Measurements from ENCODE around the gene RBPMS2. TPM values are rescaled to one million over a fixed set of nuclear protein-coding genes. Genes with fewer than 3 reads are reported as not detected.
A peak's percentile ranks its signal among the peaks of the same experiment; 100 is the strongest.

Gene RBPMS2
- total and polyA plus RNA-seq, 2 of the 8 experiments (the other 6 are each of a cell fraction or from before 2014, with no cell fraction given), result 55.8 to 238 TPM

- no peaks in the 10 kb centered on the region; the same call in 1 of the 2 replicates for H3K79me1 ChIP-seq (ENCODE audit: low read depth, low read length)
- H3K9ac ChIP-seq (replicated peaks in 1 of 4; ENCODE audit: extremely low read depth in 1 of 4, low read depth in 3 of 4, low read length in 3 of 4), result peak overlapping the region; percentile 81 to 87 (median 82)
- peak overlapping the region; percentile 93 to 96 for H3K4me2 ChIP-seq (ENCODE audit: insufficient read depth in 1 of 2, low read depth in 2 of 2, low read length in 2 of 2)
- peak overlapping the region; percentile 82 for H3K27ac ChIP-seq (ENCODE audit: low read depth, low read length)
- no peak overlapping the region for H2BK20ac ChIP-seq (ENCODE audit: low read length)
- H2BK120ac ChIP-seq (replicated peaks; ENCODE audit: low read depth, low read length), result no peak overlapping the region
- H2BK15ac ChIP-seq (ENCODE audit: low read length), result no peak overlapping the region
- H3K18ac ChIP-seq (ENCODE audit: extremely low read depth, low read length), result peak overlapping the region; percentile 89
- H3K79me2 ChIP-seq (ENCODE audit: control insufficient read depth in 1 of 2, insufficient read depth in 2 of 2, low read length in 2 of 2), result peaks cover 20 to 45% of the 10 kb centered on the region in 2 experiments
- H2AFZ ChIP-seq (ENCODE audit: low read length), result no peak overlapping the region
- peak overlapping the region; percentile 75 for H4K5ac ChIP-seq (ENCODE audit: insufficient read length, low read depth, low read length)
- peak overlapping the region; percentile 74; the same call in 1 of the 2 replicates for H4K8ac ChIP-seq (ENCODE audit: extremely low read depth, insufficient read depth, low read length)
- H3K4me1 ChIP-seq (replicated peaks in 1 of 4; ENCODE audit: control insufficient read depth in 3 of 4, insufficient read depth in 4 of 4, low read length in 3 of 4), result peaks cover 12 to 23% (median 17%) of the 10 kb centered on the region in 4 experiments
- ChIA-PET CTCF (ENCODE audit: partially characterized antibody) (interaction anchor here (1.2 to 1.3 kb wide), 2 partner anchors 12 to 17 kb away, joined by 4 read pairs; no protein-coding TSS in a partner anchor), POLR2A (ENCODE audit: partially characterized antibody) (interaction anchor here (0.6 to 59.2 kb wide), 8 partner anchors 8 to 357 kb away, joined by 3 to 1192 read pairs (median 16); no protein-coding TSS in a partner anchor)
- H4K91ac ChIP-seq (replicated peaks; ENCODE audit: insufficient read length, low read length), result peak overlapping the region; percentile 84
- WGBS, 2 experiments (ENCODE audit: extremely low coverage in 1 of 2, insufficient coverage in 1 of 2, insufficient read length in 1 of 2, insufficient replicate concordance in 2 of 2, low coverage in 1 of 2, low lambda C conversion rate in 2 of 2, missing lambda C conversion rate in 1 of 2), result 3% methylated on average over 20 of the region's 62 CpGs; no CpG with 5 or more reads in 1 of the 2 experiments
- no peak overlapping the region for H3K4ac ChIP-seq (replicated peaks; ENCODE audit: insufficient read length, low read depth, low read length)
- H2BK12ac ChIP-seq (ENCODE audit: low read depth, low read length), result peak overlapping the region; percentile 46; the same call in 1 of the 2 replicates
- H3K14ac ChIP-seq (ENCODE audit: insufficient read length), result no peak overlapping the region
- no peaks in the 10 kb centered on the region for H3K9me3 ChIP-seq (ENCODE audit: insufficient read depth in 2 of 2, low read depth in 1 of 2, low read length in 1 of 2)
- peak; percentile 86 to 100 for DNase-seq (ENCODE audit: low read depth in 1 of 2, low spot score in 2 of 2)
- H3K23me2 ChIP-seq (ENCODE audit: low read depth, low read length), result peaks cover 26% of the 10 kb centered on the region
- H3K27me3 ChIP-seq (replicated peaks in 1 of 4; ENCODE audit: control insufficient read depth in 3 of 4, extremely low read depth in 1 of 4, insufficient read depth in 3 of 4, low read length in 3 of 4), result no peaks in the 10 kb centered on the region
- peak overlapping the region; percentile 91 for H2BK5ac ChIP-seq (ENCODE audit: low read depth, low read length)
- peaks cover 8 to 10% of the 10 kb centered on the region in 2 experiments for H4K20me1 ChIP-seq (replicated peaks in 1 of 2; ENCODE audit: control insufficient read depth in 1 of 2, insufficient read depth in 2 of 2, low read length in 2 of 2)
- H3K36me3 ChIP-seq (ENCODE audit: control insufficient read depth in 2 of 4, insufficient read depth in 4 of 4, low read length in 3 of 4), result peaks cover 0 to 11% (median 0%) of the 10 kb centered on the region in 4 experiments; a peak in 2 of 8 replicates
- peak overlapping the region; percentile 88 for H3K56ac ChIP-seq (replicated peaks; ENCODE audit: insufficient read length, low read depth, low read length)
- FAIRE-seq, result no peak
- H3K23ac ChIP-seq (ENCODE audit: insufficient read length), result no peak overlapping the region
- peak overlapping the region; percentile 70 to 88 (median 85) for H3K4me3 ChIP-seq (ENCODE audit: extremely low read depth in 1 of 4, insufficient read depth in 2 of 4, low read depth in 3 of 4, low read length in 4 of 4)
- H2AK5ac ChIP-seq (ENCODE audit: low read depth, low read length), result peak overlapping the region; percentile 58; the same call in 1 of the 2 replicates
- no peak for TF ChIP-seq SP2 (IDR thresholded peaks at IDR 0.05; ENCODE audit: low read length)
- peak; percentile 78; the same call in 1 of the 2 replicates for TF ChIP-seq SP1 (IDR thresholded peaks at IDR 0.05; ENCODE audit: low read depth, low read length)
- peak; percentile 69 to 90 for TF ChIP-seq POLR2A (IDR thresholded peaks at IDR 0.05; ENCODE audit: control extremely low read depth in 1 of 2, low read depth in 2 of 2, low read length in 2 of 2)
- TF ChIP-seq ASH2L (IDR thresholded peaks at IDR 0.05; ENCODE audit: low read length), result peak; percentile 80
- TF ChIP-seq CHD2 (IDR thresholded peaks at IDR 0.05; ENCODE audit: low read length), result peak; percentile 18; the same call in 1 of the 2 replicates
- 0 out of 4 replicates have a peak, but pooled peaks of 1 of the 2 experiments have one; percentile 65 for TF ChIP-seq HDAC2 (IDR thresholded peaks at IDR 0.05; ENCODE audit: borderline replicate concordance in 1 of 2, low read depth in 2 of 2, low read length in 2 of 2)
- TF ChIP-seq NRF1 (IDR thresholded peaks at IDR 0.05; ENCODE audit: low read depth, low read length), result peak; percentile 77
- 0 out of 2 replicates have a peak, but pooled peaks have one; percentile 16 for TF ChIP-seq KDM5A (IDR thresholded peaks at IDR 0.05; ENCODE audit: low read length)
- TF ChIP-seq GTF2F1 (IDR thresholded peaks at IDR 0.05; ENCODE audit: borderline replicate concordance, low read depth, low read length), result no peak
- TF ChIP-seq TEAD4 (IDR thresholded peaks at IDR 0.05; ENCODE audit: low read depth, low read length), result no peak
- no peak for TF ChIP-seq CHD1 (IDR thresholded peaks at IDR 0.05; ENCODE audit: low read depth, low read length)
- TF ChIP-seq POLR2AphosphoS5 (IDR thresholded peaks at IDR 0.05; ENCODE audit: low read depth, low read length), result peak; percentile 96
- no peak for TF ChIP-seq SIRT6 (IDR thresholded peaks at IDR 0.05; ENCODE audit: low read length)
These were observed 72.4 kb downstream of the RBPMS2 start for GRCh38 chr15:64702816-64703631.

Measured in H1 (cell line).